Airway epithelial cell (primary cell): Measurements from ENCODE around the gene ZNF322. TPM values are rescaled to one million over a fixed set of nuclear protein-coding genes. Genes with fewer than 3 reads are reported as not detected.

Experiments used
- total RNA-seq: library from RNA; depleted of rRNA; stranded (reverse); fragments of >200 nt; gene quantifications from 2 replicates; pipeline ENCODE4 v1.2.3, GENCODE V29; 2015

Gene ZNF322
- total RNA-seq = 5.2 and 6.7 TPM in 2 replicates

GRCh38 chr6:26659042-26659999, at the start of gene ZNF322:
TSS of gene ZNF322 (minus strand) at chr6:26659746. CDS start at chr6:26638553, 21,193 bp downstream.

GRCh38 chr6:26596579-26597388, 62.8 kb downstream of the ZNF322 start, which contains the start of gene ABT1:
TSS of gene ABT1 (plus strand) at chr6:26596953. CDS start at chr6:26596983, 30 bp downstream.

Other genes starting within 250 kb of the ZNF322 start
- 1.4 TPM in 2 replicates for gene BTN3A3, start 219.2 kb downstream of the ZNF322 start, total RNA-seq
- 3.5 and 3.7 TPM in 2 replicates for gene BTN2A1, start 201.8 kb downstream of the ZNF322 start, total RNA-seq
- gene BTN1A1, start 159.4 kb downstream of the ZNF322 start, total RNA-seq = not detected in 2 replicates
- gene HMGN4, start 121.4 kb downstream of the ZNF322 start, total RNA-seq = 49.7 and 62.7 TPM in 2 replicates
- 14.1 and 20.0 TPM in 2 replicates for gene ABT1, start 62.8 kb downstream of the ZNF322 start, total RNA-seq